Fibroblast of skin of back (primary cell): ENCODE data around the gene FRY.
A peak's percentile ranks its signal among the peaks of the same experiment; 100 is the strongest.

Experiments used
- DNase-seq: peaks from one replicate; pipeline ENCODE4 v3.0.0-alpha.2; 2013

Gene FRY

DNA sequence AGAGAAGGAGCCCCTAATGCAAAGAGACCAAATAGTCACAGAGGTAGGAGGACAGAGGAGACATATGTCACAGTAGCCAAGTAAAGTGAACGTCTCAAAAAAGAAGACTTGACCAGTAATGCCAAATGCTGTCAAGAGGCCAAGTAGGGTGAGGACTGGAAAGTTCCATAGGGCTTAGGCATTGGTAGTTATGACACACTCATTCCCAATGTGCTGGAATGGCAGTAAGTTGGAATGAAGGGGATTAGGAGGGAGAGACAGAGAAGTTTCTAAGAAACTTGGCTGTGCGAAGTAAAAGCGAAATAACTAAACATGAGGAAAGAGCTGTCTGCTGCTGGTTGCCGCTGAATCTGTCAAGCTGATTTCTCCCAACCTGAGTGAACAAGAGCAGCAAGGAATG lies 14.9 kb upstream of the FRY start:
- peak; percentile 48 for DNase-seq

- no peak for DNase-seq
Measured at GRCh38 chr13:32017474-32017873, 14.1 kb upstream of the FRY start.

DNA sequence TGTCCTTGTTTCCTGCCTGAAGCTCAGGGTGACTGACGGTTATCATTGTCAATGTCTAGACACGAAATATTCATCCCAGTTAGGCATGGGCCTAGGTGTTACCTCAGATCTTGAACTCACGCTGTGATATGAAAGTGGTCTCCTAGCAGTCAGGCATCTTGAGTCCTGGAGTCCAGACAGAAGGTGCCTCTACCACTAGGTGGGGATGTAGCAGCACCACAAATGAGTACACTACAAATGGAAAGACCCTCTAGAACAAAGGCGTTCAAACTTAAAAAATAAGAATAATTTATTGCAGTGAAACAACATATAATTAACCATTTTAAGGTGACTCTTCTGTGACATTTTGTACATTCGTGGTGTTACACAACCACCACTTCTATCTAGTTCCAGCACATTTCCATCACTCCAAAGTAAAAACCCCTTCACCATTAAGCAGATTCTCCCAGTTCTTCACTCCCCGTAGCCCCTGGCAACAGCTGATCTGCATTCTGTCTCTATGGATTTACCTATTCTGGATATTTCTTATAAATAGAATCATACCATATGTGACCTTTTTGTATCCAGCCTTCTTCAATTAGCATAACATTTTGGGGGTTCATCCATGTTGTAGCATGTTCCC lies 11.9 kb upstream of the FRY start:
- peak; percentile 65 for DNase-seq

DNA sequence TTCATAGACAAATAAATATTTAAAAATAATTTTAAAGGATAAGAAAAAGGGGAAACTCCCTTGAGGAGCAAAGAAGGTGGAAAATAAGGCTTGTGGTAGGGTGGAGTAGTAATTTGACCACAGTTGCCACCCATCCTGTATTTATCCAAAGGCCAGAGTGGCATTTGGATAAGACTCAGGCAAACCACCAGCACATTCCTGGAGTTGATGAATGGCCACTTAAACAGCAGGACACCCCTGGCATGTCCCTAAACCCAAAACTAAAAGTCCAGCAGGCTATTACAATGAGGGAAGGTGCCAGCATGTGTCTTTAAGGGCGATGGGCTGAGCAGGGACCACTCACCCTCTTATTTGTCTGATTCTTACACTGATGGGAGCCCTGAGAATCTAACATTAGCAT lies 9.8 kb upstream of the FRY start:
- peak; percentile 32 for DNase-seq

- DNase-seq: no peak
Measured at GRCh38 chr13:32022311-32022710, 9.3 kb upstream of the FRY start.

DNA sequence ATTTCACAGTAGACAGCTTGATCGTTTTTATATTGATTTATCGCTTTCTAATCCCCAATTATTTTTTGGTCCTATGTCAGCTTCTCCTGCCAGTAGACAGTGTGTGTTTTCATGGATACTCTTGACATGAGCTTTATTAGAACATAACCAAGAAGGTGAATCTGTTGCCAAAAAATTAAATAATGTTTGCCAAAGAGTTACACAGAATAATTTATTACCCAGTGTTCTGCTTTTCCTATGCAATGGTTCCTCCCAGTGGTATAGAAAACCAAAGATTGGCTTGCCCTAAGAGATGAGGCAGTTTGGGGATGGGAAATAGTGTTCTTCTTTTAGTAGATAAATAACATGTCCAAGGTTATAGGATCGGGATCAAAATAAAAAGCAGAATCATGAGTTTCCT lies 8.5 kb upstream of the FRY start:
- no peak for DNase-seq

GRCh38 chr13:32023698-32024097 lies 7.9 kb upstream of the FRY start:
- no peak for DNase-seq

GRCh38 chr13:32024750-32025149 lies 6.8 kb upstream of the FRY start:
- DNase-seq: no peak

- DNase-seq: no peak
Measured at GRCh38 chr13:32025730-32026129, 5.8 kb upstream of the FRY start.

DNA sequence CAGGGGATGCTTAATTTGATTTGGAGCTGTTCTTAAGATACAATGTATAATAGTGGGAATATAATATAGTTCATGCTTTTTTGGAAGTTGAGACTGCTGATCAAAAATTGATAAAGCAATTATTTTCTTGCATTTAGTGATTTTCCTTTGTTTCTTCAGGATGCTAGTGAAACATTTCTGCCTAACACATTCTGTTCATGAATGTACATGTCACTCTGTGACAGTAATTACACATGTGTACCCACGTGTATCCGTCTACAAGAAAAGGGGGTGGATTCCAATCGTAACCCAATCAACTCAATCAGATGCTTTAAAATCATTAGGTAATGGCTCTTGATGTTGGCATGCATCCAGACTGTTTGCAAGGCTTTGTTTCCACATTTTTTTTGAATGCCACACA lies 5.0 kb upstream of the FRY start:
- DNase-seq: no peak

- no peak for DNase-seq
Measured at GRCh38 chr13:32028711-32029110, 2.9 kb upstream of the FRY start.

GRCh38 chr13:32029684-32030083 lies 1.9 kb upstream of the FRY start:
- no peak for DNase-seq

GRCh38 chr13:32031815-32032370 lies 319 bp downstream of the FRY start:
- DNase-seq: no peak

DNA sequence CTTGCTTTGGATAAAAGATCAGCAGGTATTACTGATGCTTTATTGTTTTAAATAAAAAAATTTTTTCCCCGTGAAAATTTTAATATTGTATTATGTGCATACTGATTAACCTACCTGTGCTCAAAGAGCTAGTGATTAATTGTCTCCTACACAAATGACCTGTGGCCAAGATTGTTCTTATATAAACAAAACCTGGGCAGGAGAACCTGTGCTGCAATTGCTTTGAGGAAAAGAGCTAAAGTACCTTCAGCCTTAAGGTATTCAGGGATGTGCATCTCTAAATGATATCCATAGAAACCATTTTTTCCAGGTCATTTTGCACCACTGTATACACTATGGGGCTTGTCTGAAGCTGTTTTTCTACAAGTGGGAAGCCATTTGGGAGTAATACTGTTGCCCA lies 1.2 kb downstream of the FRY start:
- no peak for DNase-seq

DNA sequence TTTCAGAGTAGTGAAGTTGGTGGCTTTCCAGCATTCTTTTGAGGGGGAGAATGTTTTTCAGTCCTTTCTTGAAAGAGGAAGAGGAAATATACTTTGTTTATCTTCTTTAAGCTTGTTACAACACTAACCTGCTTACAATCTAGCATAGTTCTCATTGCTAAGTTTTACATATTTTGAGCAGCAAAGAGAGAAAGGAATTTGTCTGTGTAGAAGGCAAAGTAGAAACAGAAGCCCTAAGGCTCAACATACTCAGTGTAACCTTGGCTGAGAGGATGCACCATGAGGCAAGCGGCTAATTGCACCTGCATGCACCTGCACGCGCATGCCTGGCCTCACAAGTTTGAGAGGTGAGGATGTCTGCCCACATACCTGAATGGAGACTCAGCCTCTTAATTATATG lies 2.2 kb downstream of the FRY start:
- DNase-seq: no peak

- no peak for DNase-seq
Measured at GRCh38 chr13:32035716-32036115, 4.1 kb downstream of the FRY start.

DNA sequence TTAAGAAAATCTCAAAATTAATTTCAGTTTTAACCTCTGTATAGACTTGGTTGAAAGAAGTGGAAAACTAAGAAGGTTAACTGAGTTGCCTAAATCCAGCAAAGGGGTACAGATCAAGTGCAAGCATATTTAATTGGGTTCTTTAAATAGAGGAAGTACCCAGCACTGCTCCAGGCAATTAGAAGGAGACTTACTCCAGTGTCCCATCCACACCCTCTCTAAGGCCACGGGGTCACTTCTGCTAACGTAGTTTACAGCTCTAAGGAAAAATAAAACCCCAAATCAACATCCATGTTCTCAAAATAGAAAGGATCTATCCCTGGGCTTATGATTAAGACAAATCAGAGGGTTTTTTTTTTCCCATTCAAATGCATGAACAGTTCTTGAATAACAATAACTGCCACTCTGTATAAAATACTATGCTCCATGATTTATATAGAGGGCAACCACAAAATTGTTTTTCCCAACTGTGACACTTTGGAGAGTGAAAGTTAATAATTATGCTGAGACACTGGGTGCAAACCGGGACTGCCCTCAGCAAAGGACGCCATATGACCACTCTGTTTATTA lies 4.6 kb downstream of the FRY start:
- DNase-seq: no peak

DNA sequence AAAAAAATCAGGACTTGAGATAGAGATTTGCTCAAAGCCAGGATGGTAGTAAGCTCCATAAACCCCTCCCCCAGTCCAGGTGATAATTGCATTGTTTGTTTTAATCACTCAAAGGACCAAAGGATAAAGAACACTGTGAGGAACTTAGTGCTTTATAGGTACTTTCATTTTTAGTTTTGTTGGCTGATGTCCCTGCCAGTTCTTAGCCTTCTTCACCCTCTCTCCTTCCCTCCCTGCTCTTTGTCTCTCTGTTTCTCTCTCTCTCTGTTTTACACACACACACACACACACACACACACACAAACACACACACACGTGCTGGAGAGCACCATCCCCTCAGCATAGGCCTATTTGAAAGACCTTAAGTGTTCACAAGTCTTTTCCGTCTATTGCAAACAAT lies 5.2 kb downstream of the FRY start:
- DNase-seq: no peak

- DNase-seq: no peak
Measured at GRCh38 chr13:32037471-32037870, 5.9 kb downstream of the FRY start.

DNA sequence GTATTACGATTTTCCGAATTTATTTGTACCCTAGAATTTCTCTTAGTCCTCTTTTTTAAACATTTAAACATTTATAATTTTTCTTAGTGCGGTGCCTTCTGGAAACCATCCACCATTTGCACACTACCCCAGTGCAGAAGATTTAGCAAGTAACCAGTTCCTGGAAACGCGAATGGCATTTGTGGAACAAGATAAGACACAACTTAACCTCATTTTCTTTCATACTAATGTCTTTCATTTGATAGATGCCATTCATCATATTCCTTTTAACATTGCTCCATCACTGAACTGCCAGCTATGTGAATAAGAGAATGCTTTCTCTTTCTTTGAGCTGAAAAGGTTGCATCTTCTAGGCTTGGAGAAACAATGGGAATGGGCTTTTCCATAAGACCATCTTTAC lies 6.8 kb downstream of the FRY start:
- no peak for DNase-seq

GRCh38 chr13:32039056-32039455 lies 7.5 kb downstream of the FRY start:
- DNase-seq: no peak

GRCh38 chr13:32039528-32039927 lies 8.0 kb downstream of the FRY start:
- DNase-seq: no peak

GRCh38 chr13:32040052-32040642 lies 8.6 kb downstream of the FRY start:
- no peak for DNase-seq

GRCh38 chr13:32040689-32041088 lies 9.1 kb downstream of the FRY start:
- DNase-seq: no peak
